NCI-H146 treated with DMSO at 0.1 percent for 48 hours (cell line): Measurements from ENCODE around the gene FRAT1.

ENCODE experiments used
- DNase-seq: peaks from one replicate; lab custom pipeline; 2025; ENCODE audit not compliant: unreplicated experiment; lab: John Stamatoyannopoulos, UW

The FRAT1 gene

DNA sequence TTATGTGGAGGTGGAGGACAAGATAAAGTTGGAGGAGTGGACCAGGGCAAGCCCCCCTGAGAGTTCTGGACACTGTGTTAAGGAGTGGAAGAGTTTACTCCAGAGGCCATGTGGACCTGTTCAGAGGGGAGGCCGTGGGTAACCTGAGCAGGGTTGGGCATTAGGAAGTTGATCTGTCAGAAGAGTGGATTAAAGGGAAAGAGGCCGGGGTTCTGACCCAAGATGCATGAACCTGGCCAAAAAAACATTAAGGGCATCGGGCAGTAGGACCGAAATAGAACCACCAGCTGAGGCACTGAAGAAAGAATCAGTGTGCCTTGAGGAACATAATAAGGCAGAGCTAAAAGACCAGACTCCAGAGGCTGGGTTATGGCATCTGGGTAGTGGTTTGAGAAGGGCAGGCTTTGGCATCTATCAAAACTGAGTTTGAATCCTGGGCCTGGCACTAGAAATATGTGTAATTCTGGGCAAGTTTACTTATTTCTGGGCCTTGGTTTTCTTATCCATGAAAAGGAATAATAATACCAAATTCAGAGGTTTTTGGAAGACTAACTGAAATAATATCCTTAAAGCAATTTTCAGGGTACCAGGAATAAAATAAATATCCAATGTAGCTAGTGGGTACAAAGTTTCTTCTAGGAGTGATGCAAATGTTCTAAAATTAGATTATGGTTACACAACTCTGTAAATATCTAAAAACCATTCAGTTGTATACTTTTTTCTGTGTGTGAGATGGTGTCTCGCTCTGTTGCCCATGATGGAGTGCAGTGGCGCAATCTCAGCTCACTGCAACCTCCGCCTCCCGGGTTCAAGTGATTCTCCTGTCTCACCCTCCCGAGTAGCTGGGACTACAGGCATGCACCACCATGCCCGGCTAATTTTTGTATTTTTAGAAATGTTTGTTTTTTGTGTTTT lies 10.9 kb upstream of the FRAT1 start:
- no peak for DNase-seq

DNA sequence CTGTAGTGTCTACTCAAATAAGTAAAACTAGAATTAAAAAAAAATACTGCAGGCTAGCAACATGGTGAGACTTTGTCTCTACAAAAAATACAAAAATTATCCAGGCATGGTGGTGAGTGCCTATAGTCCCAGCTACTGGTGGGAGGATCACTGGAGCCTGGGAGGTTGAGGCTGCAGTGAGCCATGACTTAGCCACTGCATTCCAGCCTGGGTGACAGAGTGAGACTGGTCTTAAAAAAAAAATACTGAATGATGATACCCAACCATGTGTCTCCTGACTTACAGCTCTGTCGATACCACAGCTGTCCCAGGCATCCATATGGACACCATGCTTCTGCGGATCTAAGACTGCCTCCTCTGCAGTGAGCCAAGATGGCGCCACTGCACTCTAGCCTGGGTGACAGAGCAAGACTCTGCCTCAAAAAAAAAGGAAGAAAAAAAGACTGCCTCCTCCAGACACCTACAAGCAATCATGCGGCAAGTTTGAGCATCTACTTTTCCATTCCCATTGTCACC lies 7.9 kb upstream of the FRAT1 start:
- no peak for DNase-seq

DNA sequence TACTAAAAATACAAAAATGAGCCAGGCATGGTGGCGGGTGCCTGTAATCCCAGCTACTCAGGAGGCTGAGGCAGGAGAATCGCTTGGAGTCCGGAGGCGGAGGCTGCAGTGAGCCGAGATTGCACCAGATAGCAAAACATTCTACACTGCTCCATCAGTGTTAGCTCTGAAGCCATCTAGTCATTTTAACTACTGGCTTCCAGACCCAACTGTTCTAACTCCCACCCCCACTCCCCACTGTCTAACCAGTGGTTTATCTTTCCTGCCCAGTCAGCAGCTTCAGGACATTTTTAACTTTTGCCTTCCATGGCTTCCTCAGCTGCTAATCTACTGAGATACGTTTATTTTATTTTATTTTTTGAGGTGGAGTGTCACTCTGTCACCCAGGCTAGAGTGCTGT lies 6.2 kb upstream of the FRAT1 start:
- no peak for DNase-seq

DNA sequence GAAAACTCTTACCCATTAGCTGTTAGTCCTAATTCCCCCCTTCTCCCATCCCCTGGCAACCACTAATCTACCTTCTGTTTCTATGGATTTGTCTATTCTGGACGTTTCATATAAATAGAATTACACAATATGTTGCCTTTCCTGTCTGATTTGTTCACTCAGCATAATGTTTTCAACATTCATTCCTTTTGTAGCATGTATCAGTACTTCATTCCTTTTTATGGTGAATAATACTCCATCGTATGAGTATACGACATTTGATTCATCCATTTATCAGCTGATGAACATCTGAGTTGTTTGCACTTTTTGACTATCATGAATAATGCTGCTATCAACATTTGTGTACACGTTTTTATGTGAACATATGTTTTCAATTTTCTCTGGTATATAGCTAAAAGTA lies 4.4 kb upstream of the FRAT1 start:
- DNase-seq, result no peak

DNA sequence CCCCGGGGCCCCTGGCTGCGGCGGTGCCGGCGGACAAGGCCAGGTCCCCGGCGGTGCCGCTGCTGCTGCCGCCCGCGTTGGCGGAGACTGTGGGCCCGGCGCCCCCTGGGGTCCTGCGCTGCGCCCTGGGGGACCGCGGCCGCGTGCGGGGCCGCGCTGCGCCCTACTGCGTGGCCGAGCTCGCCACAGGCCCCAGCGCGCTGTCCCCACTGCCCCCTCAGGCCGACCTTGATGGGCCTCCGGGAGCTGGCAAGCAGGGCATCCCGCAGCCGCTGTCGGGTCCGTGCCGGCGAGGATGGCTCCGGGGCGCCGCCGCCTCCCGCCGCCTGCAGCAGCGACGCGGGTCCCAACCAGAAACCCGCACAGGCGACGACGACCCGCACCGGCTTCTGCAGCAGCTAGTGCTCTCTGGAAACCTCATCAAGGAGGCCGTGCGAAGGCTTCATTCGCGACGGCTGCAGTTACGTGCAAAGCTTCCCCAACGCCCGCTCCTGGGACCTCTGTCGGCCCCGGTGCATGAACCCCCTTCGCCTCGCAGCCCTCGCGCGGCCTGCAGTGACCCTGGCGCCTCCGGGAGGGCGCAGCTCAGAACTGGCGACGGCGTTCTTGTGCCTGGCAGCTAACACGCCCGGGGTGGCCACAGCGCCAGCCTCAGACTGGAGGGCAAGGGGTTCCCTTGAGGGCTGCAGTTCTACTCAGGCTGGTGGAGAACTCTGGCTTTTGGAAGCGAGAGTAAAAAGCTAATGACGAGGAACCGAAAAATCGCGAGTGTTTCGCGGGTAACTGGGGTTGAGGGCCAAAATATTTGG lies 804 bp downstream of the FRAT1 start:
- no peak for DNase-seq

DNA sequence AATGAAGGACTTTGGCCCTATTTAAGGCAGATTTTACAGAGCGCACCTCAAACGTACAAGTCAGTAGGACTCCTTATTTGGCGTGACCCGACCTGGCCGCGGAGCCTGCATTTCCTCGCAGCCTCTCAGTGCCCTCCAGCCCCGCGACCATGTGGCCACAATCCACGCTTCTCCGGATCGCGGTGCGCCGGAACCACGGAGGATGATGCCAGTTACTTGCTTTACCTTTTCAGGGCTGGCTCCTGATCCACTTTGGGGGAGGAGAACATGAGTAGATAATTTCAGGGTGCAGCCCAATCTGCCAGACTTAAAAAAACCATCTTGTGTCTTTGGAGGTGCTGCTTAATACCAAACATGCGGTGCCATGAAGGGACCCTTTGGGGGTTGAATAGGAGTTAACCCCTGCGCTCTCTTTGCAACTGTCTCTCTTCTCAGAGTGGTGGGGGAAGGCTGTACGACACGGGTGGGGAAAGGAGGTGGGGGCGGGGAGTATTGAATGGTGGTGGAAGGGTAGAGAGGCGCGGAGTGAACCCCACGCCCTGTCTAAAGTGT lies 1.5 kb downstream of the FRAT1 start:
- no peak for DNase-seq

DNA sequence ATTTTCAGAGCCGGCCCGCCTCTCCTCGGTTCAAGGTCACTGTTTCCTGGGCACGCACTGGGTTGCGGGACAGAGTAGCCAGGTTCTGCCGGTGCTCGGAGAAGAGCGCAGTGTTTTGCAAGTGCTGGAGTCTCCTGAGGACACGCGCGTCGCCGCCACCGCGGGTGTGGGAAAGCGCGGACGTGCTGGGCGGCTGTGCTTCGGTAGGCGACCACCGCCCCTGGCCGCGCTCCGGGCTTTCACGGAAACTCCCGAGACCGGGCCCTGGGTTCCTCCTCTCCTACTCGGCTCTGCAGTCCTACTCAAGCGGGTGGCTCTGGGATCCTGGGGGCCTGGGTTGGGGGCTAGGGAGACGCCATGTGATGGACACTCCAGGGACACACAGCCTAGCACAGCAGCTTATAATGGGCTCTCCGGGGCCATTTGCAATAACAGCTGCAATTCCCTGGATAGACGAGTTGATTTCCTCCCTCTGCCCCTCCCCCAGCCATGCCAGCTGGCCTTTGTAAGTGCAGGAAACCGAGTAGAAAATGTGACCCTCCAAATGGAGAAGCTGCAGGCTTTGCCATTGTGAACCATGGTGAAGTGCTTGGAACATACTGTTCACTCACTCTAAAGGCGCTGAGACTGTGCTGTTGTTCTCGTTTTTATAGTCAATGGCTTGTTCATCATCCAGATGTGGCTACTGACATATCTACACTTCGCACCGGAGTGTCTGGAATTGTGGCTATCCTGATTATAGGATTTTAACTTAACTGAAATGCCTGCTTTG lies 2.1 kb downstream of the FRAT1 start:
- no peak for DNase-seq

DNA sequence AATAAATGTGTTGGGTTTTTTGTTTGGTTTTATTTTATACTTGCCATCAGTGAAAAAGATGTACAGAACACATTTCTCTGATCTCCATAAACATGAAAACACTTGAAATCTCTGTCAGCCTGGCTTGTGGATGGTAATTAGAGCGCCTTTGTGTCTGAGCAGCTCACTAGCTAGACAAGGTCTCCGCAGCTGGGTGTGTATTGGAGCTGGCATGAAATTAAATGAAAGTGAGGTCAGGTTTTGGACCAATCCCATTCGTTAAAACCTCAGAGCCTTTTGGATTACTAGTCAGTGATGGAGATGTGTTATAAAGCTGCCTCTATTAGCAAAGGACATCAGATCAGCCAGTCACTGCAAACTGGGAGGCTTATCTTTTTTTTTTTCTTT lies 2.7 kb downstream of the FRAT1 start:
- DNase-seq, result no peak

DNA sequence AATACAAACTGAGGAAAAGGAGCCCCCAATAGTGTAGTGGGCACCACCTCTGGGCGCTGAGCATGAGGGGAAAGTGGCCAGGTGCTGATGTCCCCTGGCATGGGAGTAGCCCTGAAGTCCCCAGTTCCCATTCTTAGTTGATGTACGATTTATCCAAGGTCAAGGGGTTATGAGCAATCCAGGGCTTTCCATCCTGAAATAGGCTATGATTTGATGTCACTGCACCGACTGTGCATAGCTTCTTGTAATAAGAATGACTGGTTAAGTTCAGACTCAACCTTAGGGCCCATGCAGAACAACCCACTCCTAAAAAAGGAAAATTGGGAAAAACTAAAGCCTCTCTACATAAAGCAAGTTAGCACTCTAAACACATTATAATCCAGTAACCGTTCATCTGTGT lies 4.4 kb downstream of the FRAT1 start:
- DNase-seq, result no peak

DNA sequence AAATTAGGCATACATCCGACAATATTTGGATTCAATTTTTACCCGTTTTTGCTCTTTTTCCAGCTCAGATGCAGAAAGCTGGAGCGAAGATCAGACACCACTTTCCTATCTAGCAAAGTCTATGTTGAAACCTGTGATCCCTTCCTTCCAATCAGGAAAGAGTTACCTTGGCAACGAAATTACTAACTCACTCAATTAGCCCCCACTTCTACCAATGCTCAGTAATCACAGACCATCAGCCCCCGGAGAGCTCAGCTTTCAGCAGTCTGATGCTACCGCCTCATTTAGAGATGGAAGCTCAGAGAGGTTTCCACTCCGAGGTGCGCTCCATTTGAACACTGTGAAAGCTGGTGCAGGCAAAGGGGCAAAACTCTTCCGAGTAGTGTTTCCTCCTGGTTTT lies 6.7 kb downstream of the FRAT1 start:
- no peak for DNase-seq

DNA sequence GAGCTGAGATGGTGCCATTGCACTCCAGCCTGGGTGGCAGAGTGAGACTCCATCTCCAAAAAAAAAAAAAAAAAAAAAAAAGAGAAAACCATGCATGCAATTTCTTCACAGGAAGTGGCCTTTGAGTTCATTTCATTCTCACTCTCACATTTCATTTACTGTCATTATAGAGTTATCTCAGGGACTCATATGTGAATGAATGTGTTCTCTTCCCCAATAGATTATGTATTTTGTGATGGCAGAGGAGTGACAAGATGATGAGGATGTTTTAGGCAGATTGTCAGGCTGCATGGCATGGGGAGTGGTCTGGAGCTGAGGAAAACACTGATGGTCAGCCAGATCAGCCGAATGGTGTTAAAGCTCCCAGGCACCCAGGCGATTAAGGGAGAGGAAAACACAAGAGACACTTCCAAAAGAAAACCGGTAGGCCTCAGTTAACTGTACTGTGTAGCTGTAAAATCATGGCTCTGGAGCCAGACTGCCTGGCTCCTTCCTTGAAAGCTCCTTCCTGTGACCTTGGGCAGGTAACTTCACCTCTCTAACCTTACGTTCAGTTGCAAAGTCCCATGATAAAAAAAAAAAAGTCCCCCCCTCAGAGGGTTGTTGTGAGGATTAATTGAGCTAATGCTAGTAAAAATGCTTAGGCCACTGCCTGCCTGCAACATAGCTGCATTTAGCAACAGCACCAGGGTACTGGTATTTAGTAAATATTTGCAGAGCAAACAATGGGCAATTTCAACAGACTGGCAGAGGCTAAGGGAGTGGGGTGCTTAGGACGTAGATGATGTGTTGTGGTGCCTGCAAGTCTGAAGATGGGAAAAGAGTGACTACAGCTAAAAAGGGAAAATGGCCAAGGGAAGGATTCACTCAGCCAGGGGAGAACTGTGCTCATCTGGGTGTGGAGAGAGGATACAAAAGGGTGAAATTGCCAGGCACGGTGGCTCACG lies 8.6 kb downstream of the FRAT1 start:
- DNase-seq, result peak; percentile 42

DNA sequence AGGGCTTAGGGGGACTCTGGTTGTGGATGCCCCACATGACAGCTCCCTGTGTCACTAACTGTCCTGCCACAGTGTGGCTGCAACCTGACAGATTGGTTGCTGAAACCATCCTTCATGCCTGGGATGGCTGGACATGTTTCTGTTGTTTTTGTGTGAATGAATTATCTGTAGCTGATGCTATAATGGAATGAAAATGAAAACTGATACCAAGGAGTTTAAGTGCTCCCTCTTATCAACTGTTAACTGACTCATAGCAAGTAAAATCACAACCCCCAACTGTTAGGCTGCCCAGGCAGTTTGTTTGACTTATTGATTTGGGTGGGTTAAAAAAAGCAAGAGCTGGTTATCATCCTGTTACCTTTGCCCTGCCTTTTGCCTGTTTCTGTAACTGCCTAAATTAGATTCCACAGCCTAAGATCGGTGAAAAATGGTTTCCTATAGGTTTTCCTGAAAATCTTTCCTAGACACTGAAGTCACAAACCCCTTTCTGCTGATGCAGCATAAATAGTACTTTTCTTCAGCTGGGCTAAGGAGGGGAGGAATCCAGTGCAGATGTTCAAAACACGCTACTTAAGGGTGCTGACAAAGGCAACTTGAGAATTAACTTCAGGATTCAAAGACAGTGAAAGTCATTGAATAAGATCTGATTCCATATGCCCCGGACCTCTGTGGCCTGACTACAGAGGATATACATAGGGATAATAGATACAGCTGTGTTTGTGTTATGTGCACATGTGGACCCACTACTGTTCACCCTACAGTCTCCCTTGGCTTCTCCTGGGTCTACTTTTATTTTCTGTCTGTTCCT lies 9.8 kb downstream of the FRAT1 start:
- DNase-seq, result peak; percentile 22

DNA sequence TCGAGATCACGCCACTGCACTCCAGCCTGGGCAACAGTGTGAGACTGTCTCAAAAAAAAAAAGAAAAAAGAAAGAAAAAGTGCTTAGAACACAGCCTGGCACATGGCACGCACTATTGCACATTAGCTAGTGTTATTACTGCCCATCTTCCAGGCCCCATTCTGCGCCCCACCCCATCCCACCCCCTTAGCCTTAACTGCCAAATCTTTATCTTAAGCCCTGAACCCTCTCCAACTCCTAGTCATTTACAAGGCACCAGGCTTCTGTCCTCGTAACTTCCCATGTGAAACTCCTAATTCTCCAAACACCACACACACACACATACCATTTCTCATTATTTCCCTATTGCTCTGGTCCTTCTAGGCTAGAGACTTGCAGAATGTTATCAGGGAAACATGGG lies 10.7 kb downstream of the FRAT1 start:
- DNase-seq, result no peak

DNA sequence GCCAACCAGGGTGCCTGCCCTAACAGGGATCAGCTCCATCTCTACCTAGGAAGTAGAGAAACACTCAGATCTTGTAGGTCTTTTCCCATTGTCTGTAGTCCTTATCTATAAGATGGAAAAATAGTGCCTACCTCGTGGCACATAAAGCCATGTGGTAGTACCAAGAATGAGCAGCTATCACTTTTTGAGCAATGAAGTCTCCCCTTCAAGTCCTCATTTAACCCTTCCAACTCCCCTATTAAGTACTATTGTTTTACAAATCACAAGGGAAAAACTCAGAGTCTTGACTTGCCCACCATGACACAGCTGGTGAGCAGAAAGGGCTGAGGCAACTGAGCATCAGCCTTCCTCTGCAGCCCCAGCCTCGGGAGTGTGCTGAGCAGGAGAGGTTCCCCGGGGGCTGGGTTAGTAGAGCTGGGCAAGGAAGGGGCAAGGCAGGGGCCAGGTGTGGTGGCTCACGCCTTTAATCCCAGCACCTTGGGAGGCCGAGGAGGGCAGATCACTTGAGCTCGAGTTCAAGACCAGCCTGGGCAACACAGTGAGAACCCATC lies 12.2 kb downstream of the FRAT1 start:
- DNase-seq, result no peak

DNA sequence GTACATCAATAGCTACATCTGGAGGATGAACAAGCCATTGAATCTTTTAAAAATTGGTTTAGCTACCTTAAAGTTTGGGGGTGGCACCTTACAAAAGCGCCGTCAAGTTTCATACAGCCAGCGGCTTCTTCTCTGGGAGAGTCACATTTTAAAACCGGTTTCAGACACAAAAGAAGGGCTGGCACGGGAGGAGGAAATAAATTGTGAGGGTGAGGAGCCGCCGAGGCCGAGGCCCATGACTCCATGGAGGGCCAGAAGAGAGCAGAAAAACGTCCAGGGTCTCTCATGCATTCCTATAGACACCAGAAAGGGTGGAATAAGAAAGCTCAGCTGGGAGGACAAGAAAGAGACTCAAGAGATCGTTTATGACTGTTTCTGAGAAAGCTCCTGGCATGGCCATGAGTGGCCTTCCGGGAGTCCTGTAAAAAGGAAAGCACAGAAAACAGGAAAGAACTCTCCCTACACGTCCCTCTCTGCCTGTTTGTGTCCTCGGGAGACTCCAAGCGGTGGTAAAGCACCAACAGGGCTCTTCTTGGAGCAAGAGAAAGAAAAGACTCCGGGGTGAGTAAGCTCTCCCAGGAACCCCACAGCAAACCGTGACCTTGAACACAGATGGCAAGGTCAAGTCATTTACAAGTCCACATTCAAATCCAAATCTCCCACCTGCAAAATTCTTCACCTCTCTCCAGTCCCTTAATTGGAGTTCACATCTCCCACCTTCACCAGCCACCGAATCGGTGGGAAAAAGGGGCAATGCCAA lies 13.7 kb downstream of the FRAT1 start:
- no peak for DNase-seq

DNA sequence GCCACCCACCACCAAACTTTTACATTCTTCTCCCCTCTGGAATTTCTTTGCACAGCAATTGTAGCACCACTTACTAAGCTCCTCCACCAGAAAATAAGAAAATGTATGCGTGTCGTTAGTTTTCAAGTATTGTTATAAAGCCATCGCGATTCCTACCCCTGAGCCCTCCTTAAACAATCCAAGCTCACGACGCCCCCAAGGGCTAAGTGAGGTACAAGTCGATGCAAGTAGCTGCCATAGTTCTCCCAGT lies 14.2 kb downstream of the FRAT1 start:
- DNase-seq, result no peak

DNA sequence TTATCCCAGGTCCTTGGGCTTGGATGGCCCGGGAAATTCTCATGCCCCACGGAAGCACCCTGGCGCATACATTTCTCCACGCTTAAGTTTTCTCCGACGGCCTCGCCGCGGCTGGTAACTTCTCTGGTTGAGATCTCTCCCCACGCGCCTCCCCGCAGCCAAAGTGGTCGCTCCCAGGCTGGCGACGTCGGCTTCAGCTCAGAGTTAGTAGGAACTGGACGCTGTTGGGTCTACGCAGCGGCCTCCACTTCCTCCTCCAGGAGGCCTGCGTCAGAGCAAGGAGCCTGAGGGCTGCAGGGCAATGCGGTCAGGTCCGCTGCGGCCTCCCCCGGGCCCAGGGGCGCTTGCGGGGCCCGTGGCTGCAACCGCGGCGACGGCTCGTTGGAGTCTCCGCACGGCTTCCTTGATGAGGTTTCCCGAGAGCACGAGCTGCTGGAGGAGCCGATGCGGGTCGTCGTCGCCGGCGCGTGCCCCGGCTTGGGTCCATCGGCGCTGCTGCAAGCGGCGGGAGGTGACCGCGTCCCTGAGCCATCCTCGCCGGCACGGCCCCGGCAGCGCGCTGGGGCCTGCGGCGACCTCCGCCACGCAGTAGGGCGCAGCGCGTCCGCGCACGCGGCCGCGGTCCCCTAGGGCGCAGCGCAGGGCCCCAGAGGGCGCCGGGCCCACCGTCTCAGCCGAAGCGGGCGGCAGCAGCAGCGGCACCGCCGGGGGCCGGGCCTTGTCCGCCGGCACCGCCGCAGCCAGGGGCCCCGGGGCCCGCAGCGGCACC lies 14.7 kb downstream of the FRAT1 start:
- no peak for DNase-seq
